ENCODE data around the gene MARCHF10.

Gene MARCHF10

GRCh38 chr17:62744259-62744658, 63.9 kb downstream of the MARCHF10 start:
- H3K27me3 ChIP-seq = no peaks in the 10 kb centered on the region
- H3K27ac ChIP-seq = no peak overlapping the region
- DNase-seq = no peak
- TF ChIP-seq CTCF (IDR thresholded peaks at IDR 0.05) = no peak
- H3K36me3 ChIP-seq = no peaks in the 10 kb centered on the region
- H3K4me3 ChIP-seq = no peak overlapping the region
- intact Hi-C loops (cut with DNase I; ENCODE audit: low total_unique reads) = no loop called here
- no peaks in the 10 kb centered on the region for H3K4me1 ChIP-seq
- H3K9me3 ChIP-seq = no peaks in the 10 kb centered on the region

GRCh38 chr17:62741290-62741689, 66.8 kb downstream of the MARCHF10 start:
- Histone ChIP-seq H3K27ac (no peak overlapping the region), H3K36me3 (no peaks in the 10 kb centered on the region), H3K27me3 (no peaks in the 10 kb centered on the region), H3K4me3 (no peak overlapping the region), H3K9me3 (no peaks in the 10 kb centered on the region), H3K4me1 (no peaks in the 10 kb centered on the region)
- TF ChIP-seq CTCF (IDR thresholded peaks at IDR 0.05) = no peak
- intact Hi-C loops (cut with DNase I; ENCODE audit: low total_unique reads) = no loop called here
- no peak for DNase-seq

- no peak for DNase-seq
- no peaks in the 10 kb centered on the region for H3K9me3 ChIP-seq
- no peak overlapping the region for H3K27ac ChIP-seq
- intact Hi-C loops (cut with DNase I; ENCODE audit: low total_unique reads) = no loop called here
- H3K36me3 ChIP-seq = no peaks in the 10 kb centered on the region
- no peak for TF ChIP-seq CTCF (IDR thresholded peaks at IDR 0.05)
- H3K4me1 ChIP-seq = no peaks in the 10 kb centered on the region
- no peak overlapping the region for H3K4me3 ChIP-seq
- no peaks in the 10 kb centered on the region for H3K27me3 ChIP-seq
These were observed 68.3 kb downstream of the MARCHF10 start for GRCh38 chr17:62739645-62740388.

- TF ChIP-seq CTCF (IDR thresholded peaks at IDR 0.05) = no peak
- DNase-seq = no peak
- H3K9me3 ChIP-seq = no peaks in the 10 kb centered on the region
- no peak overlapping the region for H3K4me3 ChIP-seq
- no peaks in the 10 kb centered on the region for H3K27me3 ChIP-seq
- no peak overlapping the region for H3K27ac ChIP-seq
- H3K4me1 ChIP-seq = no peaks in the 10 kb centered on the region
- intact Hi-C loops (cut with DNase I; ENCODE audit: low total_unique reads) = no loop called here
- no peaks in the 10 kb centered on the region for H3K36me3 ChIP-seq
These were observed 69.8 kb downstream of the MARCHF10 start for GRCh38 chr17:62738281-62738680.

- intact Hi-C loops (cut with DNase I; ENCODE audit: low total_unique reads) = no loop called here
These were observed 70.6 kb downstream of the MARCHF10 start for GRCh38 chr17:62737513-62737912.

More at GRCh38 chr17:62737513-62737912, 70.6 kb downstream of the MARCHF10 start:
- H3K27me3 ChIP-seq = no peaks in the 10 kb centered on the region
- H3K27ac ChIP-seq = no peak overlapping the region
- no peak overlapping the region for H3K4me3 ChIP-seq
- H3K4me1 ChIP-seq = no peaks in the 10 kb centered on the region
- H3K9me3 ChIP-seq = no peaks in the 10 kb centered on the region
- TF ChIP-seq CTCF (IDR thresholded peaks at IDR 0.05) = no peak
- no peak for DNase-seq
- H3K36me3 ChIP-seq = no peaks in the 10 kb centered on the region

Measured in tibial artery (tissue), 4 donors.